Neural cell (in vitro differentiated cells): Measurements from ENCODE around the gene MROH2A. TPM values are rescaled to one million over a fixed set of nuclear protein-coding genes. Genes with fewer than 3 reads are reported as not detected.

Source experiments
- H2AFZ ChIP-seq: fragments of 200-600, 300-800 bp; sonication (generic), shearing (Covaris generic); 2 replicates; pipeline ENCODE4 v1.6.0; 2014; ENCODE audit warnings: low read depth, mild to moderate bottlenecking, antibody characterized with exemption, low read length, moderate library complexity
- H3F3A ChIP-seq: fragments of 200-600 bp; shearing (Covaris generic); 2 replicates; pipeline ENCODE4 v1.6.1; 2016; ENCODE audit warnings: mild to moderate bottlenecking, moderate library complexity, mixed read lengths, antibody characterized with exemption, low read length; ENCODE audit not compliant: insufficient read depth, poor library complexity, severe bottlenecking
- H3K27ac ChIP-seq: fragments of 200-600, 300-800 bp; sonication (generic), shearing (Covaris generic); 2 replicates; pipeline ENCODE4 v1.5.1; 2014; ENCODE audit warnings: mild to moderate bottlenecking, low read length, moderate library complexity
- H3K27me3 ChIP-seq: fragments of 300-800, 200-600 bp; sonication (generic), shearing (Covaris generic); 2 replicates; pipeline ENCODE4 v1.6.0; 2014; ENCODE audit warnings: mild to moderate bottlenecking, low read depth, low read length, moderate library complexity; ENCODE audit not compliant: insufficient read depth
- H3K36me3 ChIP-seq: fragments of 300-800, 200-600 bp; sonication (generic), shearing (Covaris generic); 2 replicates; pipeline ENCODE4 v1.5.1; 2014; ENCODE audit warnings: mild to moderate bottlenecking, antibody characterized with exemption, low read length, moderate library complexity; ENCODE audit not compliant: insufficient read depth
- H3K4me2 ChIP-seq: fragments of 300-800, 200-600 bp; sonication (generic), shearing (Covaris generic); 2 replicates; pipeline ENCODE4 v1.6.0; 2014; ENCODE audit warnings: mild to moderate bottlenecking, low read length
- H3K4me3 ChIP-seq: fragments of 300-800, 200-600 bp; sonication (generic), shearing (Covaris generic); 2 replicates; pipeline ENCODE4 v1.5.1; 2014; ENCODE audit warnings: mild to moderate bottlenecking, low read length, moderate library complexity
- H3K79me2 ChIP-seq: fragments of 200-600 bp; shearing (Covaris generic); replicated peaks from 2 replicates; pipeline ENCODE4 v1.6.0; 2014; ENCODE audit warnings: mild to moderate bottlenecking, low read length, moderate library complexity; ENCODE audit not compliant: insufficient read depth
- H3K9ac ChIP-seq: fragments of 300-800, 200-600 bp; sonication (generic), shearing (Covaris generic); 2 replicates; pipeline ENCODE4 v1.6.1; 2016; ENCODE audit warnings: mild to moderate bottlenecking, low read length, mixed read lengths
- H3K9me2 ChIP-seq: fragments of 200-600 bp; shearing (Covaris generic); 2 replicates; pipeline ENCODE4 v1.6.1; 2016; ENCODE audit warnings: mild to moderate bottlenecking, low read length, mixed read lengths; ENCODE audit not compliant: insufficient read depth
- H3K9me3 ChIP-seq: fragments of 200-600, 300-800 bp; sonication (generic), shearing (Covaris generic); 2 replicates; pipeline ENCODE4 v1.6.1; 2016; ENCODE audit warnings: mild to moderate bottlenecking, mixed run types, low read length, moderate library complexity, mixed read lengths
- H4K20me1 ChIP-seq: fragments of 200-600 bp; shearing (Covaris generic); 2 replicates; pipeline ENCODE4 v1.6.1; 2016; ENCODE audit warnings: mild to moderate bottlenecking, mixed run types; ENCODE audit not compliant: insufficient read depth
- EP300 ChIP-seq: fragments of 450-650 bp; conservative IDR thresholded peaks from 2 replicates; pipeline ENCODE4 v1.6.1; 2014; ENCODE audit warnings: antibody characterized with exemption, mild to moderate bottlenecking, moderate library complexity; ENCODE audit not compliant: poor library complexity, severe bottlenecking
- EZH2 ChIP-seq: fragments of 200-600, 300-800 bp; shearing (Covaris generic), sonication (generic); IDR thresholded peaks from 2 replicates; pipeline ENCODE4 v1.6.1; 2014; ENCODE audit warnings: antibody characterized with exemption, low read length, borderline replicate concordance, mild to moderate bottlenecking; ENCODE audit not compliant: insufficient read depth, poor library complexity, severe bottlenecking
- MXI1 ChIP-seq: fragments of 450-650 bp; conservative IDR thresholded peaks from 2 replicates; pipeline ENCODE4 v1.6.1; 2014; ENCODE audit warnings: antibody characterized with exemption, mild to moderate bottlenecking; ENCODE audit not compliant: poor library complexity, severe bottlenecking
- POLR2AphosphoS5 ChIP-seq: IDR thresholded peaks from 2 replicates; pipeline ENCODE4 v1.6.1; 2012
- RAD21 ChIP-seq: fragments of 450-650 bp; conservative IDR thresholded peaks from 2 replicates; pipeline ENCODE4 v1.6.1; 2014; ENCODE audit warnings: antibody characterized with exemption, mild to moderate bottlenecking, moderate library complexity
- SMC3 ChIP-seq: fragments of 450-650 bp; conservative IDR thresholded peaks from 2 replicates; pipeline ENCODE4 v1.6.1; 2014; ENCODE audit warnings: antibody characterized with exemption, mild to moderate bottlenecking, moderate library complexity; ENCODE audit not compliant: poor library complexity
- TAF1 ChIP-seq: IDR thresholded peaks from 2 replicates; pipeline ENCODE4 v1.6.1; 2012; ENCODE audit warnings: low read depth
- polyA plus RNA-seq: library from polyadenylated mRNA; depleted of rRNA; stranded (reverse); fragments of >200 nt; gene quantifications from 2 replicates; pipeline ENCODE4 v1.2.3, GENCODE V29; 2014
- TF ChIP-seq, protein P1 (sequence below): fragments of 450-650 bp; IDR thresholded peaks from 2 replicates; pipeline ENCODE4 v1.5.1; 2014; ENCODE audit warnings: antibody characterized with exemption, mild to moderate bottlenecking, moderate library complexity; ENCODE audit not compliant: poor library complexity, severe bottlenecking
- TF ChIP-seq, protein P2 (sequence below): IDR thresholded peaks from 2 replicates; pipeline ENCODE4 v1.6.1; 2012; ENCODE audit warnings: borderline replicate concordance

Gene MROH2A
- polyA plus RNA-seq, 1 donor from 2014 or later, result not detected

DNA sequence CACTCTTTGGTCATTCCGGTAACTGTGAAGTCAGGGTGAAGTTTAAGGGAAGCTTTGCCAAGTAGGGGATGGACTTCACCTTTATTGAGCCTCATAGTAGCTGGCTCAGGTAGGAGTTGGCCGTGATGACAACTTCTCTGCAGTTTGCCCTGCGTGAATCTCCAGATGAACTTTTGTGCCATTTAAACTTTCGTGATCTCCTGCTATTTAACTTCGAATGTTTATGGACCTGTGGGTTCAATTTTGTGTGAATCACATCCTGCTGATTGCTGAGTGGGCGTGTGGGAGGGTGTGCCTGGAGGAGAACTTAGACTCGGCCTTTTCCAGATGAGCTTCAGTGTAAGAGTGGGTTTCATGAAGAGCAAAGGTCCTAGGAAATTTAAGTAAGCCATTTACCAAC, 13.9 kb upstream of the MROH2A start:
- Histone ChIP-seq H3K9ac (no peak overlapping the region), H3K27ac (no peak overlapping the region), H3K9me2 (no peaks in the 10 kb centered on the region), H3K27me3 (no peaks in the 10 kb centered on the region), H3K4me2 (no peak overlapping the region), H3K36me3 (no peaks in the 10 kb centered on the region), H3F3A (no peaks in the 10 kb centered on the region), H2AFZ (no peak overlapping the region), H4K20me1 (no peaks in the 10 kb centered on the region), H3K9me3 (no peaks in the 10 kb centered on the region), H3K4me3 (no peak overlapping the region), H3K79me2 (no peaks in the 10 kb centered on the region)
- TF ChIP-seq POLR2AphosphoS5, result no peak

GRCh38 chr2:233764761-233765160, 13.4 kb upstream of the MROH2A start:
- Histone ChIP-seq H3F3A (no peaks in the 10 kb centered on the region), H3K9me3 (no peaks in the 10 kb centered on the region), H2AFZ (no peak overlapping the region), H4K20me1 (no peaks in the 10 kb centered on the region), H3K9me2 (no peaks in the 10 kb centered on the region), H3K9ac (no peak overlapping the region), H3K27me3 (no peaks in the 10 kb centered on the region), H3K4me3 (no peak overlapping the region), H3K27ac (no peak overlapping the region), H3K36me3 (no peaks in the 10 kb centered on the region), H3K79me2 (no peaks in the 10 kb centered on the region), H3K4me2 (no peak overlapping the region)
- TF ChIP-seq TAF1 (no peak), RAD21 (no peak), EZH2 (no peak), MXI1 (no peak), EP300 (no peak), SMC3 (no peak), POLR2AphosphoS5 (no peak)
- TF ChIP-seq, protein P1, sequence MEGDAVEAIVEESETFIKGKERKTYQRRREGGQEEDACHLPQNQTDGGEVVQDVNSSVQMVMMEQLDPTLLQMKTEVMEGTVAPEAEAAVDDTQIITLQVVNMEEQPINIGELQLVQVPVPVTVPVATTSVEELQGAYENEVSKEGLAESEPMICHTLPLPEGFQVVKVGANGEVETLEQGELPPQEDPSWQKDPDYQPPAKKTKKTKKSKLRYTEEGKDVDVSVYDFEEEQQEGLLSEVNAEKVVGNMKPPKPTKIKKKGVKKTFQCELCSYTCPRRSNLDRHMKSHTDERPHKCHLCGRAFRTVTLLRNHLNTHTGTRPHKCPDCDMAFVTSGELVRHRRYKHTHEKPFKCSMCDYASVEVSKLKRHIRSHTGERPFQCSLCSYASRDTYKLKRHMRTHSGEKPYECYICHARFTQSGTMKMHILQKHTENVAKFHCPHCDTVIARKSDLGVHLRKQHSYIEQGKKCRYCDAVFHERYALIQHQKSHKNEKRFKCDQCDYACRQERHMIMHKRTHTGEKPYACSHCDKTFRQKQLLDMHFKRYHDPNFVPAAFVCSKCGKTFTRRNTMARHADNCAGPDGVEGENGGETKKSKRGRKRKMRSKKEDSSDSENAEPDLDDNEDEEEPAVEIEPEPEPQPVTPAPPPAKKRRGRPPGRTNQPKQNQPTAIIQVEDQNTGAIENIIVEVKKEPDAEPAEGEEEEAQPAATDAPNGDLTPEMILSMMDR, result no peak
- TF ChIP-seq, protein P2, sequence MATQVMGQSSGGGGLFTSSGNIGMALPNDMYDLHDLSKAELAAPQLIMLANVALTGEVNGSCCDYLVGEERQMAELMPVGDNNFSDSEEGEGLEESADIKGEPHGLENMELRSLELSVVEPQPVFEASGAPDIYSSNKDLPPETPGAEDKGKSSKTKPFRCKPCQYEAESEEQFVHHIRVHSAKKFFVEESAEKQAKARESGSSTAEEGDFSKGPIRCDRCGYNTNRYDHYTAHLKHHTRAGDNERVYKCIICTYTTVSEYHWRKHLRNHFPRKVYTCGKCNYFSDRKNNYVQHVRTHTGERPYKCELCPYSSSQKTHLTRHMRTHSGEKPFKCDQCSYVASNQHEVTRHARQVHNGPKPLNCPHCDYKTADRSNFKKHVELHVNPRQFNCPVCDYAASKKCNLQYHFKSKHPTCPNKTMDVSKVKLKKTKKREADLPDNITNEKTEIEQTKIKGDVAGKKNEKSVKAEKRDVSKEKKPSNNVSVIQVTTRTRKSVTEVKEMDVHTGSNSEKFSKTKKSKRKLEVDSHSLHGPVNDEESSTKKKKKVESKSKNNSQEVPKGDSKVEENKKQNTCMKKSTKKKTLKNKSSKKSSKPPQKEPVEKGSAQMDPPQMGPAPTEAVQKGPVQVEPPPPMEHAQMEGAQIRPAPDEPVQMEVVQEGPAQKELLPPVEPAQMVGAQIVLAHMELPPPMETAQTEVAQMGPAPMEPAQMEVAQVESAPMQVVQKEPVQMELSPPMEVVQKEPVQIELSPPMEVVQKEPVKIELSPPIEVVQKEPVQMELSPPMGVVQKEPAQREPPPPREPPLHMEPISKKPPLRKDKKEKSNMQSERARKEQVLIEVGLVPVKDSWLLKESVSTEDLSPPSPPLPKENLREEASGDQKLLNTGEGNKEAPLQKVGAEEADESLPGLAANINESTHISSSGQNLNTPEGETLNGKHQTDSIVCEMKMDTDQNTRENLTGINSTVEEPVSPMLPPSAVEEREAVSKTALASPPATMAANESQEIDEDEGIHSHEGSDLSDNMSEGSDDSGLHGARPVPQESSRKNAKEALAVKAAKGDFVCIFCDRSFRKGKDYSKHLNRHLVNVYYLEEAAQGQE, result no peak

- TF ChIP-seq MXI1 (no peak), TAF1 (no peak), EP300 (no peak), RAD21 (no peak), POLR2AphosphoS5 (no peak)
- TF ChIP-seq, protein P1, result no peak
- TF ChIP-seq, protein P2, result no peak
- Histone ChIP-seq H3K27me3 (no peaks in the 10 kb centered on the region), H3K27ac (no peak overlapping the region), H3K4me3 (no peak overlapping the region), H3K9me3 (no peaks in the 10 kb centered on the region), H3K79me2 (no peaks in the 10 kb centered on the region), H3K9ac (no peak overlapping the region), H3F3A (no peaks in the 10 kb centered on the region), H3K4me2 (no peak overlapping the region), H3K9me2 (no peaks in the 10 kb centered on the region), H4K20me1 (no peaks in the 10 kb centered on the region), H3K36me3 (no peaks in the 10 kb centered on the region), H2AFZ (no peak overlapping the region)
Observed at GRCh38 chr2:233766416-233766815, 11.7 kb upstream of the MROH2A start.
